GM18526 (cell line): ENCODE measurements around the gene PHACTR1.

Experiments
- POLR2A ChIP-seq: IDR thresholded peaks from 3 replicates; pipeline ENCODE4 v1.6.1; 2011; ENCODE audit not compliant: insufficient read length; ENCODE audit errors: extremely low read depth

Gene PHACTR1

DNA sequence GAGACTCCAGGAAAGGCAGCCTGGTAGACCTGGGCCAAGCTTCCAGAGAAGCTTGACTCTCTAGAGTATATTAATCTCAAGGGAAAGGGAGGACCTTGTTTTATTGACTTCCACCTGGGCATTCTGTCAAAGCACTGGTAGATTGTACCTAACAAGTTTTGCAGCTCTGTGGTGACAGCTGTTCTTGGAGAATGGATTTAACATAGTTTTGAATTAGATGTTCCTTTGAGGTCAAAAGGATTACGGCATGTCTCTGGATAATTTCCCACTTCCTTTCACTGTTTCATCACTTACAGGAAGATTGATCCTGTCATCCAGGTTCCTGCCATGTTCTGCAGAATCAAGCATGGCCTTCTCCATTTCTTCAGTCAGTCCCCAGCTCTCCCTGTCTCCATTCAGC, 246.0 kb downstream of the PHACTR1 start:
- TF ChIP-seq POLR2A, result no peak

DNA sequence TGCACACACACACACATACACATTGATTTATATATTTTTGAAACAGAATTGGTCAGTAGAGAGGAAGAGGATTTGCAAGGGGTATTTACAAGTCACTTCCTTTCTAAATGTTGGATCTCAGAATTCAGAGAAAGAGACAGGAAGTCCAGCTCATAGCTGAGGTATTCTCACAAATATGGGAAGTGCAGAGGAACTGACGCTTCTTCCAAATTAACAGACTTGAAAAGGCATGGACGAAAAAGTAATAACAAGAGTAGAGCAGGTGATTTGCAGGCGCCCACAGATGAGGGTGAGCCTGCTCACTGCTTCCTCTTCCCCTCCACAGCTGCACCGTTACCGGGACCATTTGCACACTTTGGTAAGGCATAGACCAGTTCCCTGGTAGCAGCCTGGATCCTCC, 246.4 kb downstream of the PHACTR1 start:
- TF ChIP-seq POLR2A, result no peak

DNA sequence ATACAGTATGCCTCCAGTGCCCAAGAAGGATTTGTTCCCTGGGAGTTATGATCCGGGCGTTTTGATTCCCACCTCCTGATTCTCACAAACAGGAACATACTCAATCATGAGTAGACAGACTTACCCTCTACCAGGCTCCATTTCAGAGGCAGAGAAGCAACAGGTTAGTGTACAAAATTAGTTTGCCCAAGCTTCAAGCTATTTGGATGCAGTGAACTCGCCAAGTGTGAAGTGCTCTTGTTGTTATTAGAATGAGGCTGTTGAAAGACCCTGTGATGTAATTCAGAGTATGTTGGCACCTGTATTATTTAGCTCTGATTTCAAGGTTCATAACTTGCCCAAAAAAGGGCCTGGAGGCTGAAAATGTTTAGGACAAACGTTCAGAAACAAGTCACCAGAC, 247.0 kb downstream of the PHACTR1 start:
- no peak for TF ChIP-seq POLR2A

DNA sequence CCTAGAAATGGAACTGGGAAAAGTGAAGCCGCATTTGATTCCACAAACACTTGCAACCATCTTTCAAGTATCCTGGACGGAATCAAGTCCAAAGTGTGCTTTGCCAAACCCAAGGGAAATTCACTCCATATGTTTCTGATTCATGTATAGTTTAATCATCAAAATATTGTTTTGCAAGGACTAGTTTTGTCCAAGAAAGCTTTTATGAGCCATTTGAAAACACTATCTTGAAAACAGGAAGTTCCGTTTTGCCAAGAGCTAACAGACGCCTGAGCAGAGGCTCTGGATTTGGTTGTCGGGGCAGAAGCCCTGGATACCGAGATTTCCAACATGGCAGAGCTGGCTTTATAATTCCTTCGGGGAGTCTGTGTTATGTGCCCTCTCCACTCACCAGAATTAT, 251.1 kb downstream of the PHACTR1 start:
- TF ChIP-seq POLR2A, result no peak

DNA sequence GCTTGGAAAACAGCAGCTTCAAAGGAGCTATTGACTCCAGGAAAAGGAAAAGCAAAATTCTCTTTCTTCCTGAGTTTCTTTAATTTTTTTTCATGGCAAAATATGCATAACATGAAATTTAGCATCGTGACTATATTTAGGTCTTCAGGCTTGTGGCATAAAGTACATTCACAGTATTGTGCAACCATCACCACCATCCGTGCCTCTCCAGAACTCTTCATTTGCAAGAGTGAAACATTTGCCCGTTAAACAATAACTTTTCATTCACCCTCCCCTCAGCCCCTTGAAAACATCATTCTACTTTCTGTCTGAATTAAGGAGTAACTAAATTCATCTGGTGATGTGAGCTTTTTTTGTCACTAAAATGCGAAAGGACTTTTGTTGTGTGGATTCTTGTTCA, 251.7 kb downstream of the PHACTR1 start:
- no peak for TF ChIP-seq POLR2A

DNA sequence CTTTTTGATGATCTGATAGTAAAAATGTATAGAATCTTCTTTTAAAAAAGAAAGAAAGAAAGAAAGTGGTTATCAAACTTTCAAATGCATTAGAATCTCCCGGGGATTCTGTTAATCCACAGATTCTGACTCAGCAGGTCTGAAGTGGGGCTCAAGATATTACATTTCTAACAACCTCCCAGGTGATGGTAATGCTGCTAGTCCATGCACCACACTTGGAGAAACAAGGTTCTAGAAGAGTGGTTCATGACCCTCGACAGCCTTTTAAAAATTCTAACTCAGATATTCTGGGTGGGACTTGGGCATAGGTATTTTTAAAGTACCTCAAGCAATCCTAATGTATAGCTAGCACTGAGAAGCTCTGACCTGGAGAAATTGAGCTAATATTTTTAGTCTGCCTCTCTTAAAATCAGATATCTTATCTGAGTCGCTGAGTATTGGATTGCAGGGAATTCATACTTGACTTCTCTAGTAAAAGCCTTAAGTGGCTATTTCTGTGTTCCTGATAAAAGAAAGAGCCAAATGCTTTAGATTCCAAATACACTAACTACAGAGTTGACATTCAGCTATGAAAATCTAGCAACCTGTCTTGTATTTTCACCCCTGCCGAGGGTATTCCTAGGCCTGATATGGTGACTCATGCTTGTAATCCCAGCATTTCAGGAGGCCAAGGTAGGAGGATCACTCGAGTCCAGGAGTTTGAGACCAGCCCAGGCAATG, 252.4 kb downstream of the PHACTR1 start:
- no peak for TF ChIP-seq POLR2A

DNA sequence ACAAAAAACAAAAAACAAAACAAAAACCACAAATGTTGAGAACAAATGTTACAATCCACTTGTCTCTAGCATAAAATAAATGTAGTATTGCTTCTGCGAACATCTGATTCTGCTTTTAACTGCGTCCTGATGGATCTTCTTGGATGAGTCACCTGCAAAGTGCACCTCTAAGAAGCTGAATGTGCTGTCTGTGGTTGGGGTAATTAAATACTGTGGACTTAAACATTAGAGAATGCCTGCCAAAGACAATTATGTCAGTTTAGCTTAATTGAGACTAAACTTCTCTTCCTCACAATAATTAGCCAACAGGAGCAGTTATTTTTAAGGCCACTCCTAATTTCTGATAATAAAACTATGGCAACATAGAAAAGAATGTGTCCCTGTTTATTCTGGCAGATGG, 253.4 kb downstream of the PHACTR1 start:
- no peak for TF ChIP-seq POLR2A

DNA sequence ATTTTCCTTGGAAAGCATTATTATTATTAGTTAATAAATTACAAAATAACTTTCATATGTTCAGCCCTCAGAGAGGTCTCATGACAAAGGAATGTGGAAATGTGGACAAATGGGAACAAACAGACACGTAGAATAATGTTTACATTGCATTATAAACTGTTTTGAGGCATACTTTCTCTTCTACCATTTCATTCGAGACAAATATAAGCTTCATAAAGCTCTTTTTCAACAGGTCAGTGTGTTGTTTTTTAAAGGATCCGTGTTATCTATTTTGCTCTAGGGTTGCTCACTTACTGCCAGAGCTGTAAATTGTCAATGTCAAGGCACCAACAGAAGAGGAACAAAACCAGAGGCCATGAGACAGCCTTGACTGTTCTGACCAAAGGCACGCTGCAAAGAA, 256.8 kb downstream of the PHACTR1 start:
- no peak for TF ChIP-seq POLR2A

DNA sequence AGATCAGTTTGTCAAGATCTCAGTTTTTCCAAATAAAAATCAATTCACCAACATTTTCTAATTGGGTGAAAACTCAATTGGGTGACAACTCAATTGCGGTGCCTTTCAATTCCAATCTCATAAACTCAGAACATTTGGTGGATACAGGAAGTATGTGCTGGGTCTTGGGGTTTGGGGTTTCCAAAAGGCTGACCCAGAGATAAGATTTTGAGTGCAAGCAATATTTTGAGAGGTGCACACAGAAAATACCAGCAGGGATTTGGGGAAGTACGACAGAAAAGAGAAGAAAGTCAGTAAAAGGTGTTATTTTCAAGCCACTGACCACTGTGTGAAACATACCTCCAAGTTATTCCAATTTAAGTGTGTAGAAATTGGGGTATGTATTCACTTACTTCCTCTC, 258.0 kb downstream of the PHACTR1 start:
- no peak for TF ChIP-seq POLR2A

DNA sequence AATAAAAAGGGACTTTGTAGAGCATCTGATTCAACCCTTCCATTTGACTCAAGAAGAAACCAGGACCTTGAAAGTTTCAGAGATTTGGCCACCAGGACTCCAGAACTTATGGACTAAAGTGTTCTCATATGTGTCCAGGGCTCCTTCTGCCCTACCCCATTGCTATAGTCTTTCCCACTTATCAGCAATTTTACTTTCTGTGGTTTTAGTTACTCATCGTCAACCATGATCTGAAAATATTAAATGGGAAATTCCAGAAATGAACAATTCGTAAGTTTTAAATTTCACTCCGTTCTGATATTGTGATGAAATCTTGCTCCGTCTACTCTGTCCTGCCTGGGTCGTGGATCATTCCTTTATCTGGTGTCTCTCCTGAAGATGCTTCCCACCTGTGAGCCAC, 259.8 kb downstream of the PHACTR1 start:
- no peak for TF ChIP-seq POLR2A

DNA sequence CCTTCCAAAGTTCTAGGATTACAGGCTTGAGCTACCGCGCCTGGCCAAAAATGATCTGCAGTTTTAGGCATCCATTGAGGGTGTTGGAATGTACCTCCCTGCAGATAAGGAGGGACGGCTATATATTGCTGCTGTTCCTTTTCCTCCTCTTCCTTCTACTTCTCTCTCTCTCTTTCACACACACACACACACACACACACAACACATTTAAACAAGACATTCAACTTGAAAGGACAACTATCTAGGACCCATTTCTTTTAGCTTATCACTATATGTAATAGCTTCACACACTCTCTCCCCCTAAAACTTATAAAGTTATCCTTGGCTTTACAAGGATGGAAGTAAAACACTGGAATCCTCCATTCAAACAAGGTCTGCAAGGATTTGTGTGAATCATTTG, 260.6 kb downstream of the PHACTR1 start:
- no peak for TF ChIP-seq POLR2A

DNA sequence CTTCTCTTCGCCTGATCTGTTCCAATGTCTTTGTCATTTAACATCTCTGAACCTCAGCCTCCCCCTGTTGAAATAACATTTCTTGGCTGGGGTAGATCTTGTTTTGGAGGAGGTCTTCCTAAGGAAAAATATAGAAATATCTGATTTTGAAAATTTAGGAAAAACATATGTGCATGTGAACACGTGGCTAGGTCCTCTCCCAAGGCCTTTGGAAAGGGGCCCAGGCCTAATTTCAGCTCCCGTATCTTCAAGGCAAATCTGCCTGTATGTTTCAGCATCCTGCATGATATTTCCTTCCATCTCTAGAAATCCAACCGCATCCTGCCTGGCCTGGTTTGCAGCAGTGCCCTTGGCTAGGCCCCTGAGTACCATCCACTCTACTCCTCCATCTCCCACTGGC, 261.2 kb downstream of the PHACTR1 start:
- TF ChIP-seq POLR2A, result no peak

DNA sequence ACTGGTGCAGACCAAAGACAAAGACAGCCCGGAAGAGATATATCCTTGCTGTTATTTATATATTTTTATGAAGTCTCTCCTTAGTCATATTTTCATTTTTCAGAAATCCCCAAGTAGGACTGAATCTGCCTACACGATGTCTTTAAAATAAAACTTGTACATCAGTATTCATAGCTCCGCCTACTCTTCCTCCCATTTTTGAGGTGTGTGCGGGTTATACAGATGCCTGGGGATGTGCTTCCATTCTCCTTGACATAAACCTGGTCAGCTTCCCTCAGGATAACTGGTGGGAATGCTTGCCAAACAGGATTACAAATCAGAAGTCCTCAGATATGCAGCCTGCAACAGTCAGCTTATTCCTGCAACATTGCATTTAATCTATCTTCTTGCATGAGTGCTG, 264.2 kb downstream of the PHACTR1 start:
- no peak for TF ChIP-seq POLR2A

DNA sequence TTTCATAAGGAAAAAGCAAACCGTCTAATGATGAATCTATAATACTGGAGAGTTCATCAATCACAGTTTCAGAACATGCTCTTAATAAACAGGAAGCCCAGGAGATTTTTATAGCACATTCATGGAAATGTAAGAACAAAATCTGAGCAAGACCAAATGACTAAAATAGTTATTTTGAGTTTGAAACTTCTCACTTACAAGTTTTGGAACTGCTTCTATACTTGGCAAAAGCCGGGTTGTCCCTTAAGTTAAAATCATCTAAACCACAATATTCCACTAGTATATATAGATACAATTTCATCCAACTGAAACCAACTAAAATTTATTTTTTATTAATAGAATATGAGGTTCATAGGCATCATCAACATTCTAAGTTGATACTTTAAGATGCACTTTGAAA, 268.2 kb downstream of the PHACTR1 start:
- TF ChIP-seq POLR2A, result no peak

DNA sequence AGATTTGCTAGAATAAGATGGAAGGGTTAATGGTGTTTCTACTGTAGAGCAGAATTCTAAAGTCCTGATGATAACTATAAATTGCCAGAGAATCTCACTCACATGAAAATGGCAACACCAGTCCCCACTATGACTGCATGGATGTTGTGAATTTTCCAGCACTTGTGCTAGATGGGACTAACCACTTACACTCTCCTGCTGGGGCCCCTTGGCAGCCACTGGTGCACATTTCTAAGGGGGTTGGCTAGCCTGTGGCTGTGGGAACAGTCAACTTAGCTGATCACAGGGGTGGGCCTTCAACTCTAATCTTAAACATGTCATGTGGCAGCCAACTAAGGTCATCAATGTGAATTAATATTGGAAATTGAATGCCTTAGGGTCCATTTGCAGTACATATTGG, 271.2 kb downstream of the PHACTR1 start:
- TF ChIP-seq POLR2A, result no peak

DNA sequence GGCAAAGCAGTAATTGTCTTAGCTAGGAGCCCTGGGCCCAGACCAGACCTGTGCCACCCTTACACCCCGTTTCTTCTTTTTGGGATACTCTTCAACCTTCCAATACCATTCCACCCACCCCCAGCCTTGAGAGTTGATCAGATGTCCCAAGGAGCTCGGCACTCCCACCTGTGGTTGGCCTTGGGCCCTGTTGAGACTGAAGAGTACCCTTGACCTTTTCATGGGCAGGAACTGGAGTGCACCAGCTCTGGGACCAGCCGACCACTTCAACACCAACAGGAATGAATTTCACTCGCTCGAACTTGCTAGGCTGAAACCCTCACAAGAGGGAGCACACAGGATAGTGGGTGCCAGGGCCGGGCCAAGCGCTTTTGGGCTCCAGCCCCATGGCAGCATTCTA, 273.6 kb downstream of the PHACTR1 start:
- no peak for TF ChIP-seq POLR2A

DNA sequence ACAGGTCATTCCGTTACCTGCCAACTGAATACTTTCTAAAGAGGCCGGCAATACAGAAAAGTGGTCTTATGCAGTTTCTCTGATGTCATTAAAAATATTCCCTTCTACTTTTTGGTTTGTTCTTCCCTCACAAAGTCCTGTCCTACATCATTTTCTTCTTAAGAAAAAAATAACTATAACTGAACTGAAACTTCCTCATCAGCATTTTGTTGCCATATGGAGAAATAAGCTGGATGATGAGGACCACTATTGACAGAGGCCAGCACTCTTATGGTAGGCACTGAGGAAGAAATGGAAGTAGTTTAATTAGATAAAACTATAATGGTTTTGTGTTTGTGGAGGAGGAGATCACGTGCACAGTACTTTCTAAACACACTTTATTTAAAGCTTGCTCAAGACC, 274.9 kb downstream of the PHACTR1 start:
- no peak for TF ChIP-seq POLR2A
